DMS 273 treated with DMSO at 0.1 percent for 48 hours (cell line): ENCODE measurements around the gene SH2B3.
"Not testable (repeated sequence)": the region's sequence is repeated elsewhere in the genome, so short reads cannot be mapped to it uniquely, and the experiment has no call there.

ENCODE experiments used
- DNase-seq: peaks from one replicate; lab custom pipeline; 2025; lab: John Stamatoyannopoulos, UW

The SH2B3 gene

DNA sequence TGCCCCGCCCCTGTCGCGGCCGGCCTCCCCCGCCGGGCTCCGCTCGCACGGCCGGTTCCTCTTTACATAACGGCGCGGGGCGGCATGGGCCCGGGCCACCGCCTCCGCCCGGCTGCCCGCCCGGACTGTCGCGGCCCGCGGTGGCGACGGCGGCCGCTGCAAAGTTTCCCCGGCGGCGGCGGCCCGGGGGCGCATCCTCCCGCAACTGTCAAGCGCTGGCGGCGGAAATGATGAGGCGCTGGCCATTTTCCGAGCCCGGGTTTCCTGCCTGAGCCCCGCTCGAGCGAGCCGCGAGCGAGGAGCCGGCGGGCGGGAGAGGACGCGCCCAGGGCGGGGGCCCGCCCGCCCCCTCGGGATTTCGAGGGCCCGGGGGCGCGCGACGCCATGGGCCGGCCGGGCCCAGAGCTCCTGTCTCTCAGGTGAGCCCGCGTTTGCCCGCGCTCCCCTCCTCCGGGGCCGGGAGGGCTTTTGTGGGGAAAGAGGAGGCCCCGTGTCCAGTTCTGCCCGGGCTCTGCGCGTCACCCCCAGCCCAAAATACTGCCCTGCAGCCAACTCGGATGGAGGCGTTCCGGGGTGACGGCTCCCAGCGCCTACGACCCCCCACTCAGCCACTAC is at the start of gene SH2B3:
Gene SH2B3, plus strand, starts transcription at position 65 of the 615 bp plus-strand sequence. CDS start 12,223 bp downstream, outside the sequence.
- peak; percentile 32 for DNase-seq

DNA sequence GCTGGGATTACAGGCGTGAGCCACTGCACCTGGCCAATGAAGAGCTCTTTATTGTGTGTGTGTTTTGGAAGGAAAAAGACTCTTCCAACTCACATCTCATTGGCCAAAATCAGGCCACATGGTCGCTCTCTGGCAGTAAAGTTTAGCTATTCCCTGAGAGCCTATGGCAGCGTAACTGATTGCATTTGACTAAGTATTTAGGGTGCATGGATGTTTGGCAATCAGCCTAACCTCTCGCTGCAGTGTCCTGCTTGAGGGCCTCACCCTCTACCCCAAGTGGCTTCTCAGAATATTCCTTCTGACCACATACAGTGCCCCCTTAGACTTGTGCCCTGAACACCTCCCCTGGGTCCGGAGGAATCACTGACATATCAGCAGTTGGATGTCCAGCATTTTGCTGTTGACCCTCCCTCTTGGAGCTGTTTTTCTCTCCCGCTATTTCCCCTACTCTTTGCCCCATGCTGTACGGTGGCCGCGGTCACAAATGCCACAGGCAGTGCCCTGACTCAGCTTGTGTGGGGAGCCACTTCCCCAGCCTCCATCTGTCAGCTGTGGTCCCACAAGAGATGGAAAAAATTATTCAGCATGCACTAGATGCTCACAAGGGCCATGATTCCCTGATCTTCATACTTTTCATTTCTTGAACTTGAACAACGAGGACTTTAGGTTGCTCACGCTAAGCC is 46.4 kb upstream of the SH2B3 start:
- DNase-seq: no peak

DNA sequence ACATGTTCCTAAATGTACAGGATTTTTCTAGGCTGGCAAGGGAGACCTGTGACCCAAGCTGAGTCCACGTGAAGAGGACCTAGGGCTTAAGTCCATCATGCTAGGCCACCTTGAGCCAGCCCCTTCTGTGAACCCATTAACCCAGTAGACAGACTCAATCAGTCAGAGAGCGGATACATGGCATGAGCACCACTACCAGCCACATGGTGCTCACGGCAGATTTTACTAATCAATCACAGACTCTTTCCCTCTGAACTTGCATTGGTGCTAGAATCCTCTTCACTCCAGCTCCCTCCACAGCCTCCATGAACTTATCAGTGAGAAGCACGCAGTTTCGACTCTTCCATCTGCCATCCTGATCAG is 45.8 kb upstream of the SH2B3 start:
- no peak for DNase-seq

DNA sequence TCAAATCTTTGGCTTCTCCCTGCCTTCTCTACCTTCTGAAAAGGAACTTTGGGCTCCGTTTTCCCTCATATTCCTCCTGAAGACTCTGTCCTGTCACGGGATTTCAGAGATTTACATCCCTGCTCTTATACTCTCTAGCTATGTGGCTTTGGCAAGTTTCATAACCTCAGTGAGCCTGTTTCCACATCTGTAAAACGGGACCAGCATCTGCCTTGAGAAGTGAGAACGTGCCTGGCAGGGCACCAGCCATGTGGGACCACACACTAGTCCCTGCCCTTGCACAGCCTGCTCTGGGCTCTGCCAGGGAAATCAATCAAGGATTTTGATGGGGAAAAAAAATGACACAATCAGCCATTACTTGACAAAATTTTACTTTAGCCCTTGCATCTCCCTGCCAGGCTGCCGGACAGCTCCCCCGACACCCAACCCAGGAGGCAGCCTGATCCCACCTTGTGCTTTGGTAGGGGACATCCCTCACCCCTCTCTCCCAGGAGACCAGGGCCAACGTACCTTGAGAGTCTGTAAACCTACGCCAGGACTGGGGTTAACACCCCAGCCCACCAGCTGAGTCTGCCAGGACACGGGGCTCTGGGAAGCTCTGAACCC is 45.3 kb upstream of the SH2B3 start:
- no peak for DNase-seq

DNA sequence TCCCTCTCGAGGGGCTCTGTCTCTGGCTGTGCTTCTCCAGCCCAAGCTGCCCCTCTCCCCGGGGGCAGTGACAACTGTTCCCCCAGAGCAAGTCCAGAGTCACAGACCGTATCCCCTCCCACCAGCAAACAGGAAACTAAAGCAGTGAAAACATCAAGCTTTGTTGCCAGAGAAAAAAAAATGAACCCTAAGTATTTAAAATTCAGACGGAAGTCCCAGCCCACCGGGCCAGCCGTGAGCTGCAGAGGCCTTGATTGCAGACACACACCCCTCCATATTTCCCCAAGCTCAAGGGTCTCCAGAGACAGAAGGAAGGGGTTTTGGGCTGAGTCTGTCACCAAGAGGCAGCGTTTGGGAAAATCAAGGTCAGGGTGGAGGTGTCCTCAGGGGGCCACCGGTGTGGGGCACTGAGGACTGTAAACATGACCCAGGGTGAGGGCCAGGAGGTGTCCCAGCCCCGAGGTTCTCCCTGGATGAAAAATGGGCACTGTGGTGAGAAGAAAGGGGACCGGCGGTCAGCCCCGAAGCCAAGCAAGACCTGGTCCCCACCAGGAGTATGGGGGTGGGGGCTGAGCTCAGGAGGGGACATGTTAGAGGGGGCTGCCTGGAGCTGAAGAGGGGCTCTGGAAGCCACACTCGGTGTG is 44.5 kb upstream of the SH2B3 start:
- no peak for DNase-seq

DNA sequence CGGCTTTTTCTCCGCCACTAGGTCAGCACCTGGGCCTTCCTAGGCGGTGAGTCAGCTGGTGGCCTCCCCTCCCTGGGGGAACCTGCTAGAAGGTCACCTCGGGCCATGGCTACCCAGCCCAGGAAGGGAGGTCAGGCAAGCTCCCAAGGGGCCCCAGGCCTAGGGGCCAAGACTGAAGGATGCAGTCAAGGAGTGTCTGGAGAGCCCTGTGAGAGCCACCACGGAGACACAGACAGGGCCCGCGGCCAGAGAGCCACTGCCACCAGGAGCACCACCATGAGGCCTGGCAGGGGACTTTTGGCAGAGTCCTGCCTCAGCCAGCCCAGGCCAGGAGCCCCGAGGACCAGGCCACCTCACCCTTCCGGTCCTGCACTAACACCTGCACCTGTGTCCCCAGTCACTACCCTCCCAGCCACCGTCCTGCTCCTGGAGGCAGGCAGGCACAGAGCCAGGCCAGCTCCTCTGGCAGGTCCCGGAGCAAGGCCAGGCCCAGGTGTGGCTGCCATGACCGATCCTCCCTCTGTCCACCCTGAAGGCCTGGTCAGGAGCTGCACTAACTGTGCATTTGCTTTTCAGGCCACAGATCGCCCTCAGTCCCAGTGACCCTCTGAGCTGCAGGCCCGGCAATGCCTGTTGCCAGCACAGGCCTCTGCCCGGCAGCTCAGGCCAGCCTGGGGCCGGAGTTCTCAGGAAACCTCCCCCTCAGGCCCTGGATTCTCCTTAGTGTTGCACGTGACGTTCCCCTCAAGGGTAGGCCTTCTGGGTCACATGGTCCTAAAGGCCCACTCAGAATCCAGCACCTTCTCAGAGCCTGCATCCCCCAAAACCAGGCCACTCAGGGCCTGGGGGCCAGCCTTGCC is 43.8 kb upstream of the SH2B3 start:
- no peak for DNase-seq

DNA sequence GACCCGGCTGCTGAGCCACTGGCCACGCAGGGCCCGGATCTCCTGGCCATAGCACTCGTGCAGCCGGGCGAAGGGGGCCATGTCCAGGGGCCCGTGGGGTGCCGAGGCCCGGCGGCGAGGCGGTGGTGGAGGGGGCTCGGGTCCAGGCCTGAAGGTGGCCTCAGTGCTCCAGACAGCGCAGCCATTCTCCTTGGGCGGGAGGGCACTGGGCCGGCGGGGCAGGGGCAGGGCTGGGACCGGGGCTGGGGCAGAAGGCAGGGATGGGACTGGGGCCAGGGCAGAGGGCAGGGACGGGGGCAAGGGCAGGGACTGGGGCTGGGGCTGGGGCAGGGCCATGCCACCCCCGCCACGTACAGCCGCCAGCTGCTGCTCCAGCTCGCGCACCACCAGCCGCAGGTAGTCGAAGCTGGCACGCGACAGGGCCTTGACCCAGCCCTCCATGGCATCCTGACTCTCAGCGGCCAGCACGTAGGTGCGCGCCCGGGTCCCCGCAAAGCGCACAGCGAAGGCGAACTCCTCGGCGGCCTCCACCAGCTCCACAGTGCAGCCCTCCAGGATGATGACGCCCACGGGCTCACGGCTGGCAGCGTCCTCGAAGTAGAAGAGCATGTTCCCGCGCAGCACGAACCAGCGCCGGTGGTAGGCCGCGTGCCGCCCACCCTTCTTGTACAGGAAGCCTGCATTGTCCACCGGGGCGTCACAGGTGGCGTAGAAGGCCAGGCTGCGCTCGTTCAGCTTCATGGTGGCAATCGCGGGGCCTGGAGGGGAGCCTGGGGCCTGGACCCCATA is 42.8 kb upstream of the SH2B3 start:
- DNase-seq: no peak

DNA sequence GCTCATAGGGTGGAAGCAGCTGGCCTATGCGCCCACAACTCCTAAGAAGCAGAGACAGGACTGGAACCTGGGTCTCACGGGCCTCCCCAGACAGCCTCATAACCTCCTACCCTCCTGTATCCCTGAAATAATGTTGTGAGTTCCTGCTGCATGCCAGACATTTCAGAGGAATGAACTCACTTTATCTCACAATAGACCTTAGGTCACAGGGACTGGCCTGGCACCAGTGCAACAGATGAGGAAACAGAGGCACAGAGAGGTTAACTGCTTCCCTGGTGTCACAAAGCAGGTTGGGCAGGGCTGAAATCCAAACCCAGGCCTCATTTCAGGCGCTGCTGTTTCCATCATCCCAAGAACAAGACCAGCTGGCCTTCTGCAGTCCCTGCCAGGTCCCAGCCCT is 42.1 kb upstream of the SH2B3 start:
- DNase-seq: no peak

DNA sequence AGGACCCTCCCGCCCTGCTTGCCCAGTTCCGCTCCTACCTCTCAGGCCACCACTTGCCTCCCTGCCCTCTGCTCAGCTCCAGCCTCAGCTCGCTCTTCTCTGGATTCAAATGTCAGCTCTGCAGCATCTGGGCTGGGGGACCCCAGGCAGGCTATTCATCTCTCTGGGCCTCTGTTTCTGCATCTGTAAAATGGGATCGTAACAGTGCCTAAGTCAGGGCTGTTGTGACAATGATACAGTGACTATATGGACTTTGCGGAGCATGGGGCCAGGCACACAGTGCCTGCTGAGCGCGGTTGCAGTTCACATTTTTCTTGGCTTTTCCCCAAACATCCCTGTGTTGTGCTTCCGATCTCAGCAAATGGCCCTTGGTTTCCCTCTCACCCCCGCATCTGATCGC is 39.6 kb upstream of the SH2B3 start:
- no peak for DNase-seq

DNA sequence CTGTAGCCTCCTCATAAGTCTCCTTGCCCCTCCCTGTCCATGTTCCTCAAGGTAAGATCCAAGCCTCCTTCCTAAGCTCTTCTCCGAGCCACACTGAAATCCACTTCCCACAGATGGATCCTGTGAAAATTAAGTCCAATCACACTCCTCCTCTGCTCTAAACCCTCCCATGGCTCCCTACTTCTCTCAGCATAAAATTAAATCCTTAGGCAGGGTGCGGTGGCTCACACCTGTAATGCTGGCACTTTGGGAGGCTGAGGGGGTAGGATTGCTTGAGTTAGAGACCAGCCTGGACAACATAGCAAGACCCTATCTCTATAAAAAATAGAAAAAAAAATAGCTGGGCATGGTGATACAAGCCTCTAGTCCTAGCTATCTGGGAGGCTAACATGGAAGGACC is 39.1 kb upstream of the SH2B3 start:
- DNase-seq: no peak

DNA sequence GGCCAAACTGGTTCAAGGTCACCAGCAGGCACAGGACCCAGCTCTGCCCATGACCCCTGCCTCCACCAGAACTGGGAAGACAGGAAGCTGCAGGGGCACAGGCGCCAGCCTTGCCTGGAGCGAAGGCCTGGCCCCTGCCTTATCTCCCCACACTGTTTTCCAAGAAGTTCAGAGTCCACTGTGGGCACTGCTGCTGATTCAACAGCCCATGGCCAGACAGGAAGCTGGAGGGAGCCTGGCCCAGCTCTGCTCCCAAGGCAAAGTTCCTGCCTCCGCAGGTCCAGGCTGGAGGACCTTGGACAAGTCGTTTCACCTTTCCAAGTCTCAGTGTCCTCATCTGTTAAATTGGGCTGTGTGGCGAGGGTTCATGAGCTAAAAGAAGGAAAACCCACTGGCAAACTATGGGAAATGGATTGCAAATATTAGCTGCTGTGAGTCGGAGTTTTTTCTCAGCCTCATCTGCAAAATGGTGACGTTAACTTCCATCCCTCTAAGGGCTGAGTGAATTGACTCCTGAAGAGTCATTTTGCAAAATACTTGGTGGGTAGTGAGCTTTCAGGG is 38.0 kb upstream of the SH2B3 start:
- DNase-seq: no peak

DNA sequence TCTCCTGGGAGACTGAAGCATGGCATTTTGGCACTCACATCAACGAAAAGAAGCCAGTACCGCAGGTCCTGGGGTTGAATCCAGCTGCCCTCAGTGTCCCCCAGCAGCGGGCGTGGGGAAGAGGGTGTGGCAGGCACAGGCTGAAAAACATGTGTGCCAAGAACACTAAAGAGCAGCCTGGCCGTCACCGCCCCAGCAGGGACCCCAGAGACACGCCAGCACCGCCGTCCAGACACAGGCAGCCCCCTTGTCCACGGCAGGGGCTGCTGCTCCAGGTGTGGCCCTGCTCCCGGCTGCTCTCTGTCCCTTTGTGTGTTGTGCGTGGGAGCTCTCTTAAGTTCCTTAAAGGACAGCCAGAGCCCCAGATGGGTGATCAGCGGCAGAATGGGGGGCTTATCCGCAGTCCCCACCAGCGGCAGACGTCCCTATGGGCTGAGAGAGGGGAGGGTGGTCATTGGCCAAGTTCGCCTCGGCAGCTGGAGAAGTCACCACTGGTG is 37.4 kb upstream of the SH2B3 start:
- DNase-seq: no peak

DNA sequence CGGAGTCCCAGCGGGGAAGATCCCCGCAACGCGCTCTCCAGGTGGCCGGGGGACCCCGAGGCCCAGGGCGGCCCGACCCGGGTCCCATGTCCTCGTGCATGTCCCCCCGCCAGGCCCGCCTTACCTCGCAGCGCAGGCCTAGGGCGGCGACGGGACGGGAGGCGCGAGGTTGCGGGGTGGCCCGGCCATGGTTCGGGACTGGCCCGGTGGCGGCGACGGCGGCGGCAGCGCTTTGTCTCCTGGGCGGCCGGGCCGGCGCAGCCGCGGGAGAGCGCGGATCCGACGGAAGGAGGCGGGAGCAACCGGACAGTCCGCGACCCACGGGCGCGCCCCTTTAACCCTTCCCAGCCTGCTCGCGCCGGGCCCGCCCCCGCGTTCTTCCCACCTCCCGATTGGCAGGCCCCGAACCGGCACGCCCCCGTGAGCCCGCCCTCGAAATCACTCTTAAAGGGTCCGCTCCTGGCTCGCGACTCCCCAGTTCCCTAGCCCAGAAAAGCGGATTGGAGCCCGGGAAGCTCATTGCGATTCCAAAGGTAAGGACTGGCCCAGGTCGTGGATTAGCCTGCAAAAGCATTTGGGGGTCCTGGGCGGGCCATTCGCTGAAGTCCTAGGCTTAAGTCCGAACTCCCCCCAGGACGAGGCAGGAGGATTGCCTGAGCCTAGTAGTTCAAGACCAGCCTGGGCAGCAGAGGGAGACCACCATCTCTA is 36.8 kb upstream of the SH2B3 start, which contains the start of gene PHETA1:
Gene PHETA1, minus strand, starts transcription at position 308 of the 708 bp plus-strand sequence. CDS start 5,668 bp downstream, outside the sequence.
- DNase-seq: peak; percentile 42

DNA sequence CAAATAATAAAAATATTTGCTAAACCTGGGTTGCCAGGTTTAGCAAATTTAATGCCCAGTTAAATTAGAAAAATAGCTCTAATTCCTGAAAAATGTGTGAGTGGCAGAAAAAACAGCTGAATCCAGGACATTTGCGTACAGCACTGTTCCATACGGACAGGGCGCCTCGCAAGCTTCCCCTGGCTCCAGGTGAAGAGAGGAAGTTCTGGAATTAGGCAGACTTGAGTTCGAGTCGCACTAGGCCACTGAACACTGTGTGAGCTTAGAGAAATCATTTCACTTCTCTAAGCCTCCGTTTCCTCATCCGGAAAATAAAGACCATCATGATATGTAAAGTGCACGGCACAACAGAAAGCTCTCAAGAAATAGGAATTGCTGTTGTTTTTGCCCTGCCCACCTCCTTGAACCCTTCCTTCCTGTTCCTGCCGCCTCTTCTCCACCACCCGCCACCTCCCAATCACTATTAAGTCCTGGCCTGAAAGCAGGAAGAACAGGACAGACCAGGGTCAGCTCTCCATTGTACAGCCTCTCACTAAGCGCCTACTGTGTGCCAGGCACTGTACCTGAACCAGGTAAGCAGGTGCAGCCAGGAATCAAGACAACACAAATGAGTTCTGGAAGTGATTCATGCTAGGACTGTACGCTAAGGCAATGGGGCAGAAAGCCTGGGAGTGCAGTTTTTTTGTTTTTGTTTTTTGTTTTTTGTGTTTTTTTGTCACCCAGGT is 36.1 kb upstream of the SH2B3 start:
- no peak for DNase-seq

DNA sequence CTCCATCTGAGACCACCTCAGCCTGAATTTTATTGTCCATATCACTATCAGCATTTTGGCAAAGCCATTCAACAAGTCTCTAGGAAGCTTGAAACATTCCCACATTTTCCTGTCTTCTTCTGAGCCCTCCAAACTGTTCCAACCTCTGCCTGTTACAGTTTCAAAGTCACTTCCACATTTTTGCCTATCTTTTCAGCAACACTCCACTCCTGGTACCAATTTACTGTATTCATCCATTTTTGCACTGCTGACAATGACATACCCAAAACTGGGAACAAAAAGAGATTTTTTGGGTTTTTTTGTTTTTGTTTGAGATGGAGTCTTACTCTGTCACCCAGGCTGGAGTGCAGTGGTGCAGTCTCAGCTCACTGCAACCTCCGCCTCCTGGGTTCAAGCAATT is 32.5 kb upstream of the SH2B3 start:
- DNase-seq: not testable (repeated sequence)

DNA sequence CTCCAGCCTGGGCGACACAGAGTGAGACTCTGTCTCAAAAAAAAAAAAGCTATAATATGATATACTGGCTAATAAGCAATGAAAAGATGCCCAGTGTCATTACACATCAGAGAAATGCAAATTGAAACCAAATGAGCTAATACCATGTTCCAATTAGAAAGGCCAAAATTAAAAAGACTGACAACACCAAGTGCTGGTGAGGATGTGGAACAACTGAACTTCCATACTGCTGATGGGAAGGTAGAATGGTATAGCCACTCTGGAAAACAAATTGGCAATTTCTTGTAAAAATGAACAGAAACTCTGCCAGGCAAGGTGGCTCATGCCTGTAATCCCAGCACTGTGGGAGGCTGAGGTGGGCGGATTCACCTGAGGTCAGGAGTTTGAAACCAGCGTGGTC is 28.3 kb upstream of the SH2B3 start:
- no peak for DNase-seq

DNA sequence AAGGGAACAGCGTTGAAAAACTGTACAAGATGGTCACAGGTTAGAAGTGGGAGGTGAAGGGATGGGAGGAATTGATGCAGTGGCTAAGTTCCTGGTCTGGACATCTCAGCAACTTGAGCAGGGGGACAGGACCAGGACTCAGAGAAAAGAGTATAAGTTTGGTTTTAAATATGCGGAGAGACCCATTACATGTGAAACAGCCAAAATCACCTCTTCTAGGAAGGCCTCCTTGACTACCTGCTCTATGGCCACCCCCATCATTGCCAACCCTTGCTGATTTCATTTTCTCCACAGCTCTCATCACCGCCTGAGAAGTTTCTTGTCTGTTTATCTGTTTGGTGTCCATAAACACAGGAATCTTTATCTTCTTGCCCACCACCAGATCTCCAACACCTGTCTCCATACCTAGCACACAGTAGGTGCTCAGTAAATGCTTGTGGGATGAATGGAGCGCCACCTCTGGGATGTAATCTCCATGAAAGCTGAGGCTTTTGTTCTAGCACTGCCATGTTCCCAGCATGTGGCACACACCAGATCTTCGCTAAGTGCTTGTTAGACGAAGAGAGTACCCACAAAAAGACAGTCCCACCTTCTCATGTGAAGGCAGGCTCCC is 25.7 kb upstream of the SH2B3 start:
- DNase-seq: no peak

DNA sequence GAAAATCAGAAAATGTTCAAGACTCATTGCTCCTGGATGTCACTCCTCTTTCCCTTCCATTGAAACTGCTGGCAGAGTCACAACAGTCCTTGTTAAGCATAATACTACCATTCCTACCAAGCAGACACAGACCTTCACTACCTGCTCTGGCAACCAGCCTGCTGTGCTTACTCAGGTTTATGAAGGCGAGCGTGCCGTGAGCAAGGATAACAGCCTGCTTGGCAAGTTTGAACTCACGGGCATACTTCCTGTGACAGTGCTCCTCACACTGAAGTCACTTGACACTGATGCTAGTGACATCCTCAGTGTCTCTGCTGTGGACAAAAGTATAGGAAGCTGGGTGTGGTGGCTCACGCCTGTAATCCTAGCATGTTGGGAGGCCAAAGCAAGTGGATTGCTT is 21.1 kb upstream of the SH2B3 start:
- no peak for DNase-seq

DNA sequence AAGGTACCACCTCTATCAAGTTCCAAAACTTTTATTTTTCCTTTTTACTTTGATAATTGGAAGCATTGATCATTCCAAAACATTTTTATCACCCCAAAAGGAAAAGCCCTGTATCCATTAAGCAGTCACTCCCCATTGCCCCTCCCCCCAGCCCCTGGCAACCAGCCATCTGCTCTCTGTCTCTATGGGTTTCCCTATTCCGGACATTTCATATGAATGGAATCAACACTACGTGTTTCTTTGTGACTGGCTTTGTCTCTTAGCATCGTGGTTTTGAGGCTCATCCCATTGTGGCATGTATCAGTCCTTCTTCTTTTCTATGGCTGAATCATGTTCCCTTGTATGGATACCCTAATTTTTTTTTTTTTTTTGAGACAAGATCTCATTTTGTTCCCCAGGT is 18.8 kb upstream of the SH2B3 start:
- DNase-seq: no peak
